Smooth muscle cell (in vitro differentiated cells): ENCODE data around the gene STK31. TPM values are rescaled to one million over a fixed set of nuclear protein-coding genes. Genes with fewer than 3 reads are reported as not detected.

Source experiments
- DNase-seq: peaks from one replicate; lab custom pipeline; 2025; ENCODE audit not compliant: unreplicated experiment; lab: John Stamatoyannopoulos, UW
- H2AFZ ChIP-seq: fragments of 200-600 bp; sonication (generic); 2 replicates; pipeline ENCODE4 v1.6.0; 2016; ENCODE audit warnings: antibody characterized with exemption, low read depth, mild to moderate bottlenecking
- H3F3A ChIP-seq: fragments of 200-600 bp; sonication (generic); 2 replicates; pipeline ENCODE4 v1.6.0; 2017; ENCODE audit warnings: antibody characterized with exemption, low read depth
- H3K27ac ChIP-seq: fragments of 200-600 bp; sonication (generic); 2 replicates; pipeline ENCODE4 v1.5.1; 2016; ENCODE audit warnings: low read depth, mild to moderate bottlenecking
- H3K27me3 ChIP-seq: fragments of 200-600 bp; sonication (generic); 2 replicates; pipeline ENCODE4 v1.6.1; 2016; ENCODE audit warnings: low read depth, mild to moderate bottlenecking
- H3K36me3 ChIP-seq: fragments of 200-600 bp; sonication (generic); 2 replicates; pipeline ENCODE4 v1.5.1; 2016; ENCODE audit warnings: low read depth
- H3K4me1 ChIP-seq: fragments of 200-600 bp; sonication (generic); 2 replicates; pipeline ENCODE4 v1.5.1; 2016; ENCODE audit warnings: low read depth
- H3K4me2 ChIP-seq: fragments of 200-600 bp; sonication (generic); 2 replicates; pipeline ENCODE4 v1.6.0; 2016; ENCODE audit warnings: mild to moderate bottlenecking
- H3K4me3 ChIP-seq: fragments of 200-600 bp; sonication (generic); 2 replicates; pipeline ENCODE4 v1.5.1; 2016; ENCODE audit warnings: mild to moderate bottlenecking
- H3K79me2 ChIP-seq: fragments of 200-600 bp; sonication (generic); 2 replicates; pipeline ENCODE4 v1.6.0; 2016; ENCODE audit warnings: low read depth, mild to moderate bottlenecking
- H3K9ac ChIP-seq: fragments of 200-600 bp; sonication (generic); 2 replicates; pipeline ENCODE4 v1.6.0; 2016; ENCODE audit warnings: low read depth
- H3K9me3 ChIP-seq: fragments of 200-600 bp; sonication (generic); replicated peaks from 2 replicates; pipeline ENCODE4 v1.5.1; 2016; ENCODE audit warnings: low read depth
- H4K20me1 ChIP-seq: fragments of 200-600 bp; sonication (generic); 2 replicates; pipeline ENCODE4 v1.6.0; 2016; ENCODE audit warnings: low read depth
- CTCF ChIP-seq: fragments of 200-600 bp; sonication (generic); IDR thresholded peaks from 2 replicates; pipeline ENCODE4 v1.5.1; 2017; ENCODE audit warnings: borderline replicate concordance, mild to moderate bottlenecking, antibody characterized with exemption; ENCODE audit not compliant: insufficient read depth, poor library complexity, severe bottlenecking
- WGBS: methylation state at CpG from one replicate; pipeline ENCODE4 v1.1.7; 2016; ENCODE audit warnings: low lambda C conversion rate; 5-methylcytosine and 5-hydroxymethylcytosine counted together
- polyA plus RNA-seq: library from polyadenylated mRNA; unstranded; fragments of >200 nt; fragmentation: Nextera tagmentation; extraction: Ambion mirVana; gene quantifications from 2 replicates; pipeline ENCODE4 v1.2.1, GENCODE V29; 2016
- total RNA-seq: library from RNA; depleted of rRNA; stranded (reverse); fragments of >200 nt; gene quantifications from 2 replicates; pipeline ENCODE4 v1.2.3, GENCODE V29; 2014

Gene STK31
- total and polyA plus RNA-seq, 2 experiments from 2014 or later: not detected

- no peaks in the 10 kb centered on the region for H3K27me3 ChIP-seq
- no peaks in the 10 kb centered on the region for H4K20me1 ChIP-seq
- 87% methylated on average over 4 of the region's 4 CpGs for WGBS
- H3K4me2 ChIP-seq: no peak overlapping the region
- no peak overlapping the region for H3K9ac ChIP-seq
- H3K36me3 ChIP-seq: no peaks in the 10 kb centered on the region
- TF ChIP-seq CTCF: no peak
- H3K4me1 ChIP-seq: no peaks in the 10 kb centered on the region
- no peak for DNase-seq
- no peak overlapping the region for H2AFZ ChIP-seq
- no peak overlapping the region for H3K27ac ChIP-seq
- no peaks in the 10 kb centered on the region for H3K9me3 ChIP-seq
- H3K4me3 ChIP-seq: no peak overlapping the region
- no peaks in the 10 kb centered on the region for H3K79me2 ChIP-seq
- H3F3A ChIP-seq: no peaks in the 10 kb centered on the region
These were observed 92.8 kb downstream of the STK31 start for GRCh38 chr7:23802720-23803397.

GRCh38 chr7:23804707-23805106 lies 94.7 kb downstream of the STK31 start:
- Histone ChIP-seq H3K79me2 (no peaks in the 10 kb centered on the region), H3K4me3 (no peak overlapping the region), H3K27me3 (no peaks in the 10 kb centered on the region), H3K36me3 (no peaks in the 10 kb centered on the region), H3K4me1 (no peaks in the 10 kb centered on the region), H3K9me3 (no peaks in the 10 kb centered on the region), H4K20me1 (no peaks in the 10 kb centered on the region), H3K4me2 (no peak overlapping the region), H2AFZ (peak overlapping the region; percentile 5), H3K27ac (no peak overlapping the region), H3F3A (no peaks in the 10 kb centered on the region), H3K9ac (no peak overlapping the region)
- DNase-seq: no peak
- WGBS: 43% methylated on average over 1 of the region's 1 CpG
- TF ChIP-seq CTCF: no peak

- H3K9ac ChIP-seq: no peak overlapping the region
- no peak for DNase-seq
- H4K20me1 ChIP-seq: no peaks in the 10 kb centered on the region
- H2AFZ ChIP-seq: no peak overlapping the region
- H3K4me2 ChIP-seq: no peak overlapping the region
- H3K79me2 ChIP-seq: no peaks in the 10 kb centered on the region
- TF ChIP-seq CTCF: no peak
- 83% methylated on average over 3 of the region's 3 CpGs for WGBS
- no peaks in the 10 kb centered on the region for H3K4me1 ChIP-seq
- H3K27me3 ChIP-seq: no peaks in the 10 kb centered on the region
- H3K27ac ChIP-seq: no peak overlapping the region
- peaks cover 10% of the 10 kb centered on the region for H3K9me3 ChIP-seq
- H3K36me3 ChIP-seq: no peaks in the 10 kb centered on the region
- no peak overlapping the region for H3K4me3 ChIP-seq
- H3F3A ChIP-seq: no peaks in the 10 kb centered on the region
These were observed 98.4 kb downstream of the STK31 start for GRCh38 chr7:23808421-23808820.

- DNase-seq: no peak
- H3K27me3 ChIP-seq: no peaks in the 10 kb centered on the region
- 94% methylated on average over 1 of the region's 1 CpG for WGBS
These were observed 100.1 kb downstream of the STK31 start for GRCh38 chr7:23810099-23810498.

More at GRCh38 chr7:23810099-23810498, 100.1 kb downstream of the STK31 start:
- Histone ChIP-seq H3K9me3 (peaks cover 10% of the 10 kb centered on the region), H3K4me3 (no peak overlapping the region), H3K4me1 (no peaks in the 10 kb centered on the region), H3K27ac (no peak overlapping the region), H3K9ac (no peak overlapping the region), H3F3A (no peaks in the 10 kb centered on the region), H3K4me2 (no peak overlapping the region), H3K36me3 (no peaks in the 10 kb centered on the region), H3K79me2 (no peaks in the 10 kb centered on the region), H4K20me1 (no peaks in the 10 kb centered on the region), H2AFZ (no peak overlapping the region)
- TF ChIP-seq CTCF: no peak
